HCT116 (cell line): Measurements from ENCODE around the gene TMEM61. TPM values are rescaled to one million over a fixed set of nuclear protein-coding genes. Genes with fewer than 3 reads are reported as not detected.

ENCODE experiments used
- ATAC-seq: fragments of 200-7000 bp; cut with Tn5 transposase; 2 replicates; pipeline ENCODE4 v1.9.1; 2020; ENCODE audit warnings: mild to moderate bottlenecking, moderate library complexity
- BruUV-seq: library from RNA; stranded (reverse); fragments of 400-500 nt; replicated peaks from 2 replicates; lab custom pipeline; 2021; lab: Mats Ljungman, UMichigan
- CTCF ChIA-PET: fragments of 300-600 bp; sonication (Branson Sonifier 250); formaldehyde crosslinking; loops from one replicate; lab custom pipeline; 2021; ENCODE audit warnings: antibody characterized with exemption; lab: Charles Lee
- POLR2A ChIA-PET: fragments of 300-600, 350-600 bp; sonication (Branson Sonifier 250); formaldehyde crosslinking; loops from one replicate; lab custom pipeline; 2021; ENCODE audit warnings: antibody characterized with exemption; lab: Charles Lee
- RAD21 ChIA-PET, 2 experiments: fragments of 300-600 bp; sonication (Branson Sonifier 250); formaldehyde crosslinking; loops; one replicate each; lab custom pipeline; 2023; ENCODE audit warnings: low total read pairs in 2 of 2; ENCODE audit not compliant: uncharacterized antibody in 2 of 2, unreplicated experiment in 2 of 2, low non-redundant PET in 1 of 2; lab: Charles Lee
- DNase-seq: peaks from one replicate; pipeline ENCODE4 v3.0.0-alpha.2; 2010; ENCODE audit warnings: low read depth, low spot score
- H2AFZ ChIP-seq: fragments of 200-600 bp; shearing (Covaris generic), sonication (generic); 2 replicates; pipeline ENCODE4 v1.6.1; 2017; ENCODE audit warnings: low read depth, mixed run types, mixed read lengths, antibody characterized with exemption, low read length; ENCODE audit not compliant: poor library complexity, severe bottlenecking
- H3K27ac ChIP-seq: 2 replicates; pipeline ENCODE4 v1.5.1; 2012; ENCODE audit warnings: low read depth, low read length
- H3K27me3 ChIP-seq: fragments of 200-600 bp; sonication (generic); 2 replicates; pipeline ENCODE4 v1.6.1; 2016; ENCODE audit warnings: mixed run types, low read length, mixed read lengths; ENCODE audit not compliant: insufficient read depth
- H3K36me3 ChIP-seq, 2 experiments: fragments of 200-500 bp in 1 of 2; fragments of 200-600 bp in 1 of 2; sonication (Bioruptor generic) in 1 of 2; sonication (generic) in 1 of 2; 2 replicates each; pipeline versions ENCODE4 v1.5.1 to v1.6.1; 2014 to 2016; ENCODE audit warnings: low read length in 2 of 2, inconsistent platforms in 1 of 2, mixed read lengths in 1 of 2, mixed run types in 1 of 2; ENCODE audit not compliant: insufficient read depth in 2 of 2, control insufficient read depth in 1 of 2
- H3K4me1 ChIP-seq, 2 experiments: fragments of 200-600 bp in 1 of 2; sonication (generic) in 1 of 2; 2 replicates each; pipeline versions ENCODE4 v1.5.1 to v1.6.1; 2012 to 2017; ENCODE audit warnings: low read length in 2 of 2, inconsistent platforms in 1 of 2, mild to moderate bottlenecking in 1 of 2, mixed read lengths in 1 of 2, mixed run types in 1 of 2, moderate library complexity in 1 of 2; ENCODE audit not compliant: insufficient read depth in 2 of 2, control insufficient read depth in 1 of 2
- H3K4me2 ChIP-seq: fragments of 200-600 bp; sonication (generic); 2 replicates; pipeline ENCODE4 v1.6.1; 2017; ENCODE audit warnings: mixed run types, low read length, mixed read lengths
- H3K4me3 ChIP-seq, 2 experiments: fragments of 200-600 bp in 1 of 2; sonication (generic) in 1 of 2; replicated peaks in 1 of 2; 2 replicates each; pipeline ENCODE4 v1.5.1; 2011 to 2016; ENCODE audit warnings: low read length in 2 of 2, control low read depth in 1 of 2, low read depth in 1 of 2, mild to moderate bottlenecking in 1 of 2, mixed read lengths in 1 of 2, mixed run types in 1 of 2
- H3K79me2 ChIP-seq: fragments of 200-600 bp; sonication (generic); 2 replicates; pipeline ENCODE4 v1.6.1; 2017; ENCODE audit warnings: mild to moderate bottlenecking, mixed run types, low read length, moderate library complexity, mixed read lengths; ENCODE audit not compliant: insufficient read depth
- H3K9ac ChIP-seq: fragments of 200-600 bp; sonication (generic); 2 replicates; pipeline ENCODE4 v1.6.1; 2016; ENCODE audit warnings: low read length, mixed read lengths
- H3K9me2 ChIP-seq: fragments of 200-600 bp; sonication (generic), shearing (Covaris generic); 2 replicates; pipeline ENCODE4 v1.6.1; 2017; ENCODE audit warnings: mixed run types, mild to moderate bottlenecking, moderate library complexity; ENCODE audit not compliant: insufficient read depth
- H3K9me3 ChIP-seq, 2 experiments: fragments of 200-500 bp in 1 of 2; fragments of 200-600 bp in 1 of 2; sonication (Bioruptor generic) in 1 of 2; sonication (generic) in 1 of 2; 2 replicates each; pipeline ENCODE4 v1.6.1; 2014 to 2017; ENCODE audit warnings: low read length in 2 of 2, mixed read lengths in 2 of 2, inconsistent platforms in 1 of 2, low read depth in 1 of 2, mild to moderate bottlenecking in 1 of 2, mixed run types in 1 of 2, moderate library complexity in 1 of 2; ENCODE audit not compliant: control insufficient read depth in 1 of 2, insufficient read depth in 1 of 2
- H4K20me1 ChIP-seq: fragments of 200-600 bp; sonication (generic), shearing (Covaris generic); 2 replicates; pipeline ENCODE4 v1.6.1; 2017; ENCODE audit warnings: mixed run types, mild to moderate bottlenecking, moderate library complexity; ENCODE audit not compliant: insufficient read depth
- CBX3 ChIP-seq: IDR thresholded peaks from 2 replicates; pipeline ENCODE4 v1.6.1; 2012; ENCODE audit warnings: low read depth
- CEBPB ChIP-seq: IDR thresholded peaks from 2 replicates; pipeline ENCODE4 v1.6.1; 2012; ENCODE audit warnings: low read depth
- EGR1 ChIP-seq: IDR thresholded peaks from 2 replicates; pipeline ENCODE4 v1.6.1; 2012; ENCODE audit warnings: low read depth
- ELF1 ChIP-seq: IDR thresholded peaks from 2 replicates; pipeline ENCODE4 v1.6.1; 2012; ENCODE audit warnings: low read depth, borderline replicate concordance
- EZH2 ChIP-seq: fragments of 200-600 bp; sonication (generic); IDR thresholded peaks from 2 replicates; pipeline ENCODE4 v1.6.1; 2017; ENCODE audit warnings: antibody characterized with exemption, mixed run types
- EZH2phosphoT487 ChIP-seq: fragments of 200-600 bp; IDR thresholded peaks from 2 replicates; pipeline ENCODE4 v1.6.1; 2018; ENCODE audit warnings: antibody characterized with exemption, borderline replicate concordance
- FOSL1 ChIP-seq: IDR thresholded peaks from 2 replicates; pipeline ENCODE4 v1.6.1; 2012; ENCODE audit warnings: low read depth
- JUND ChIP-seq: IDR thresholded peaks from 2 replicates; pipeline ENCODE4 v1.6.1; 2012
- POLR2AphosphoS5 ChIP-seq: IDR thresholded peaks from 2 replicates; pipeline ENCODE4 v1.6.1; 2011; ENCODE audit warnings: mild to moderate bottlenecking, low read depth, low read length, moderate library complexity
- RAD21 ChIP-seq: IDR thresholded peaks from 2 replicates; pipeline ENCODE4 v1.6.1; 2012; ENCODE audit warnings: low read depth, mild to moderate bottlenecking
- SP1 ChIP-seq: IDR thresholded peaks from 2 replicates; pipeline ENCODE4 v1.6.1; 2012; ENCODE audit warnings: low read depth
- SRF ChIP-seq: IDR thresholded peaks from 2 replicates; pipeline ENCODE4 v1.6.1; 2012; ENCODE audit warnings: low read depth
- TCF7L2 ChIP-seq: IDR thresholded peaks from 2 replicates; pipeline ENCODE4 v1.7.0; 2011; ENCODE audit warnings: borderline replicate concordance, inconsistent platforms; ENCODE audit not compliant: insufficient read depth, insufficient read length; ENCODE audit errors: extremely low read depth
- YY1 ChIP-seq: IDR thresholded peaks from 2 replicates; pipeline ENCODE4 v1.6.1; 2011; ENCODE audit warnings: low read length, low read depth, moderate library complexity, mild to moderate bottlenecking; ENCODE audit not compliant: insufficient replicate concordance; ENCODE audit errors: extremely low read depth
- ZFX ChIP-seq: fragments of 450-650 bp; IDR thresholded peaks from 2 replicates; pipeline ENCODE4 v1.6.1; 2017
- ZNF274 ChIP-seq: fragments of 200-500 bp; sonication (Bioruptor generic); IDR thresholded peaks from 2 replicates; pipeline ENCODE4 v1.6.1; 2014; ENCODE audit warnings: mild to moderate bottlenecking, low read depth, low read length, inconsistent platforms
- intact Hi-C: fragments of 100-400 bp; cut with micrococcal nuclease; formaldehyde crosslinking; loops from 2 replicates; pipeline ENCODE4 v1.10.0; 2022
- total RNA-seq: library from RNA; stranded (reverse); gene quantifications from one replicate; pipeline ENCODE4 v1.2.1, GENCODE V29; 2021; ENCODE audit not compliant: unreplicated experiment
- TF ChIP-seq, protein P1 (sequence below): IDR thresholded peaks from 2 replicates; pipeline ENCODE4 v1.6.1; 2011; ENCODE audit warnings: mild to moderate bottlenecking, low read length, moderate library complexity; ENCODE audit not compliant: insufficient replicate concordance; ENCODE audit errors: extremely low read depth
- TF ChIP-seq, protein P2 (sequence below): IDR thresholded peaks from 2 replicates; pipeline ENCODE4 v1.6.1; 2012; ENCODE audit warnings: low read depth
- TF ChIP-seq, protein P3 (sequence below): IDR thresholded peaks from 2 replicates; pipeline ENCODE4 v1.6.1; 2012

The TMEM61 gene
- total RNA-seq, 1 experiment from 2014 or later = 4.4 TPM

DNA sequence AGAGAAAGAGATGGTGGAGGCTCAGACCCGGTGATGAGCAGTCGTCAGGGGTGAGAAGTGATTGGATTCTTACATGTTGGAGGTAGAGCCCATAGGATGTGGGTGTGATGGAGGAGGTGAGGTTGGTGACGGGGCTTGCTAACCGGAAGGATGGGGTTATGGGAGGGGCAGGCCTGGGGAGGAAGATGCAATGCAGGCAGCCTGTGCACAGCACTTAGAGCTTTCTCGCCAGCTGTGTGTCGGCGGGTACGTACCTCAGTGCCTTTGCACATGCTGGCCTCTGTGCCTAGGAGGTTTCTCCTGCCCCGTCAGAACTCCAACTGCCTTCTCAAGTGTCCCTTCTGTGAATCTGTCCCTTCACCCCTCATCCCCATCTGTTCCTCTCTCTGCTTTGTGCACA, 15.4 kb downstream of the TMEM61 start:
- Histone ChIP-seq H3K4me3 (no peak overlapping the region), H3K36me3 (no peaks in the 10 kb centered on the region), H3K4me2 (peak overlapping the region; percentile 38; the same call in 1 of the 2 replicates), H3K27me3 (no peaks in the 10 kb centered on the region), H3K9ac (no peak overlapping the region), H3K9me2 (no peaks in the 10 kb centered on the region), H3K27ac (no peak overlapping the region), H3K9me3 (no peaks in the 10 kb centered on the region), H2AFZ (no peak overlapping the region), H3K4me1 (peaks cover 0 to 8% of the 10 kb centered on the region in 2 experiments; a peak in 1 of 4 replicates), H3K79me2 (no peaks in the 10 kb centered on the region), H4K20me1 (no peaks in the 10 kb centered on the region)
- ChIA-PET RAD21 (interaction anchor here (1.3 to 2.9 kb wide), 6 partner anchors 26 to 51 kb away, joined by 3 to 25 read pairs (median 9); no protein-coding TSS in a partner anchor), POLR2A (interaction anchor here (1.1 kb wide), 1 partner anchor 51 kb away, joined by 3 read pairs; no protein-coding TSS in a partner anchor), CTCF (interaction anchor here (1.1 to 5.8 kb wide), 6 partner anchors 14 to 50 kb away, joined by 3 to 85 read pairs (median 6); no protein-coding TSS in a partner anchor)
- BruUV-seq = no TSS peak
- DNase-seq (no peak), ATAC-seq (no peak)
- TF ChIP-seq, protein P1, sequence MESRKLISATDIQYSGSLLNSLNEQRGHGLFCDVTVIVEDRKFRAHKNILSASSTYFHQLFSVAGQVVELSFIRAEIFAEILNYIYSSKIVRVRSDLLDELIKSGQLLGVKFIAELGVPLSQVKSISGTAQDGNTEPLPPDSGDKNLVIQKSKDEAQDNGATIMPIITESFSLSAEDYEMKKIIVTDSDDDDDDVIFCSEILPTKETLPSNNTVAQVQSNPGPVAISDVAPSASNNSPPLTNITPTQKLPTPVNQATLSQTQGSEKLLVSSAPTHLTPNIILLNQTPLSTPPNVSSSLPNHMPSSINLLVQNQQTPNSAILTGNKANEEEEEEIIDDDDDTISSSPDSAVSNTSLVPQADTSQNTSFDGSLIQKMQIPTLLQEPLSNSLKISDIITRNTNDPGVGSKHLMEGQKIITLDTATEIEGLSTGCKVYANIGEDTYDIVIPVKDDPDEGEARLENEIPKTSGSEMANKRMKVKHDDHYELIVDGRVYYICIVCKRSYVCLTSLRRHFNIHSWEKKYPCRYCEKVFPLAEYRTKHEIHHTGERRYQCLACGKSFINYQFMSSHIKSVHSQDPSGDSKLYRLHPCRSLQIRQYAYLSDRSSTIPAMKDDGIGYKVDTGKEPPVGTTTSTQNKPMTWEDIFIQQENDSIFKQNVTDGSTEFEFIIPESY = no peak
- no peak for TF ChIP-seq ELF1
- no peak for TF ChIP-seq EGR1
- no peak for TF ChIP-seq POLR2AphosphoS5
- TF ChIP-seq EZH2 = no peak
- TF ChIP-seq SRF = no peak
- TF ChIP-seq YY1 = no peak
- TF ChIP-seq ZFX = no peak
- TF ChIP-seq CBX3 = no peak
- TF ChIP-seq TCF7L2 = no peak
- no peak for TF ChIP-seq SP1
- no peak for TF ChIP-seq ZNF274
- no peak for TF ChIP-seq JUND
- TF ChIP-seq, protein P2, sequence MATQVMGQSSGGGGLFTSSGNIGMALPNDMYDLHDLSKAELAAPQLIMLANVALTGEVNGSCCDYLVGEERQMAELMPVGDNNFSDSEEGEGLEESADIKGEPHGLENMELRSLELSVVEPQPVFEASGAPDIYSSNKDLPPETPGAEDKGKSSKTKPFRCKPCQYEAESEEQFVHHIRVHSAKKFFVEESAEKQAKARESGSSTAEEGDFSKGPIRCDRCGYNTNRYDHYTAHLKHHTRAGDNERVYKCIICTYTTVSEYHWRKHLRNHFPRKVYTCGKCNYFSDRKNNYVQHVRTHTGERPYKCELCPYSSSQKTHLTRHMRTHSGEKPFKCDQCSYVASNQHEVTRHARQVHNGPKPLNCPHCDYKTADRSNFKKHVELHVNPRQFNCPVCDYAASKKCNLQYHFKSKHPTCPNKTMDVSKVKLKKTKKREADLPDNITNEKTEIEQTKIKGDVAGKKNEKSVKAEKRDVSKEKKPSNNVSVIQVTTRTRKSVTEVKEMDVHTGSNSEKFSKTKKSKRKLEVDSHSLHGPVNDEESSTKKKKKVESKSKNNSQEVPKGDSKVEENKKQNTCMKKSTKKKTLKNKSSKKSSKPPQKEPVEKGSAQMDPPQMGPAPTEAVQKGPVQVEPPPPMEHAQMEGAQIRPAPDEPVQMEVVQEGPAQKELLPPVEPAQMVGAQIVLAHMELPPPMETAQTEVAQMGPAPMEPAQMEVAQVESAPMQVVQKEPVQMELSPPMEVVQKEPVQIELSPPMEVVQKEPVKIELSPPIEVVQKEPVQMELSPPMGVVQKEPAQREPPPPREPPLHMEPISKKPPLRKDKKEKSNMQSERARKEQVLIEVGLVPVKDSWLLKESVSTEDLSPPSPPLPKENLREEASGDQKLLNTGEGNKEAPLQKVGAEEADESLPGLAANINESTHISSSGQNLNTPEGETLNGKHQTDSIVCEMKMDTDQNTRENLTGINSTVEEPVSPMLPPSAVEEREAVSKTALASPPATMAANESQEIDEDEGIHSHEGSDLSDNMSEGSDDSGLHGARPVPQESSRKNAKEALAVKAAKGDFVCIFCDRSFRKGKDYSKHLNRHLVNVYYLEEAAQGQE = no peak
- TF ChIP-seq FOSL1 = no peak
- no peak for TF ChIP-seq CEBPB
- TF ChIP-seq EZH2phosphoT487 = no peak
- TF ChIP-seq, protein P3, sequence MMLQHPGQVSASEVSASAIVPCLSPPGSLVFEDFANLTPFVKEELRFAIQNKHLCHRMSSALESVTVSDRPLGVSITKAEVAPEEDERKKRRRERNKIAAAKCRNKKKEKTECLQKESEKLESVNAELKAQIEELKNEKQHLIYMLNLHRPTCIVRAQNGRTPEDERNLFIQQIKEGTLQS = no peak
- TF ChIP-seq RAD21 = no peak
- intact Hi-C loops = loop anchor here (1.0 kb wide), 3 partner anchors 46 to 324 kb away; no protein-coding TSS in a partner anchor
